Astrocyte (in vitro differentiated cells and primary cell): ENCODE results near the gene STRADB. TPM values are rescaled to one million over a fixed set of nuclear protein-coding genes. Genes with fewer than 3 reads are reported as not detected.

Source experiments
- DNase-seq: peaks from one replicate; pipeline ENCODE4 v3.0.0-alpha.2; 2010; ENCODE audit warnings: low read depth
- FAIRE-seq: peaks from 2 replicates; lab custom pipeline; 2011; peaks lifted over from hg19 to GRCh38; lab: Jason Lieb, UNC
- H2AFZ ChIP-seq: 2 replicates; pipeline ENCODE4 v1.6.0; 2012; ENCODE audit warnings: low read depth, low read length, inconsistent platforms
- H3K27ac ChIP-seq: 2 replicates; pipeline ENCODE4 v1.5.1; 2011; ENCODE audit warnings: low read depth, low read length, inconsistent platforms
- H3K27me3 ChIP-seq: 2 replicates; pipeline ENCODE4 v1.6.0; 2011; ENCODE audit warnings: low read length, inconsistent platforms; ENCODE audit not compliant: insufficient read depth
- H3K36me3 ChIP-seq: 2 replicates; pipeline ENCODE4 v1.5.1; 2011; ENCODE audit warnings: low read length, inconsistent platforms; ENCODE audit not compliant: insufficient read depth
- H3K4me1 ChIP-seq: 2 replicates; pipeline ENCODE4 v1.5.1; 2011; ENCODE audit warnings: low read length, inconsistent platforms; ENCODE audit not compliant: insufficient read depth
- H3K4me2 ChIP-seq: 2 replicates; pipeline ENCODE4 v1.6.0; 2012; ENCODE audit warnings: low read length, inconsistent platforms
- H3K4me3 ChIP-seq: 2 replicates; pipeline ENCODE4 v1.5.1; 2011; ENCODE audit warnings: low read depth, mild to moderate bottlenecking, low read length, inconsistent platforms; ENCODE audit not compliant: insufficient read depth
- H3K79me2 ChIP-seq: 2 replicates; pipeline ENCODE4 v1.6.0; 2012; ENCODE audit warnings: mild to moderate bottlenecking, low read length, inconsistent platforms; ENCODE audit not compliant: insufficient read depth
- H3K9ac ChIP-seq: 2 replicates; pipeline ENCODE4 v1.6.0; 2012; ENCODE audit warnings: mild to moderate bottlenecking, low read length, inconsistent platforms
- H3K9me3 ChIP-seq: 2 replicates; pipeline ENCODE4 v1.5.1; 2012; ENCODE audit warnings: low read depth, mild to moderate bottlenecking, low read length, inconsistent platforms; ENCODE audit not compliant: insufficient read depth
- H4K20me1 ChIP-seq: 2 replicates; pipeline ENCODE4 v1.6.0; 2012; ENCODE audit warnings: low read length, inconsistent platforms; ENCODE audit not compliant: insufficient read depth
- H3K27ac Mint-ChIP-seq: one replicate; pipeline ENCODE4 v1.8.0; 2021; ENCODE audit warnings: mild to moderate bottlenecking, mixed read lengths; ENCODE audit not compliant: unreplicated experiment
- H3K27me3 Mint-ChIP-seq: one replicate; pipeline ENCODE4 v1.8.0; 2021; ENCODE audit warnings: low read depth, mixed read lengths; ENCODE audit not compliant: unreplicated experiment
- H3K36me3 Mint-ChIP-seq: one replicate; pipeline ENCODE4 v1.8.0; 2021; ENCODE audit warnings: low read depth, mixed read lengths; ENCODE audit not compliant: unreplicated experiment
- H3K4me1 Mint-ChIP-seq: one replicate; pipeline ENCODE4 v1.8.0; 2021; ENCODE audit warnings: low read depth, mixed read lengths; ENCODE audit not compliant: unreplicated experiment
- H3K4me3 Mint-ChIP-seq: one replicate; pipeline ENCODE4 v1.8.0; 2021; ENCODE audit warnings: mild to moderate bottlenecking, moderate library complexity, mixed read lengths; ENCODE audit not compliant: unreplicated experiment
- H3K9me3 Mint-ChIP-seq: one replicate; pipeline ENCODE4 v1.8.0; 2021; ENCODE audit warnings: mild to moderate bottlenecking, mixed read lengths; ENCODE audit not compliant: unreplicated experiment
- EZH2 ChIP-seq: IDR thresholded peaks from 2 replicates; pipeline ENCODE4 v1.6.1; 2012; ENCODE audit warnings: mild to moderate bottlenecking, low read length, inconsistent platforms; ENCODE audit not compliant: insufficient read depth
- total RNA-seq: library from RNA; stranded (reverse); gene quantifications from 2 replicates; pipeline ENCODE4 v1.2.1, GENCODE V29; 2021
- TF ChIP-seq, protein P1 (sequence below): IDR thresholded peaks from 2 replicates; pipeline ENCODE4 v1.5.1; 2011; ENCODE audit warnings: low read depth, mild to moderate bottlenecking, inconsistent platforms, low read length, moderate library complexity; ENCODE audit not compliant: insufficient read depth

Gene STRADB
- total RNA-seq, 1 donor from 2014 or later, result 40.5 TPM

DNA sequence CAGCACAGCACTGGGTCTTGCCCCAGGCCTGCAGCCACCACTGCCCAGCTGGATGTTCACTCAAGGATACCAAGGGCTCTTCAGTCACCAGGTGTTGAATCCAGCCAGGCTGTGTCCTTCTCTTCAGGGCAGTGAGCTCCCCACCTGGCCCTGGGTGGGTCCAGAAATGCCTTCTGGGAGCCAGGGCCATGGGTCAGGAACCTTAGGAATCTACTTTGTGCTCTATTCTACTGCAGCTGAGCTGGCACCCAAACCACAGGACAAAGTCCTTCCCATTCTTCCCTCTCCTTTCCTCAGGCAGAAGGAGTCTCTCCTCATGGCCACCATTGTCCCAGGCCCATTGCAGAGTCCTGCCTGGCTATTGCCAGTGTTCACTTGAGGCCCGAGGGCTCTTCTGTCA lies 13.0 kb downstream of the STRADB start:
- no peak overlapping the region for H3K9ac ChIP-seq
- H3K36me3 ChIP-seq, result peaks cover 7% of the 10 kb centered on the region
- peaks cover 25% of the 10 kb centered on the region for H3K4me1 Mint-ChIP-seq
- no peak overlapping the region for H3K4me3 Mint-ChIP-seq
- H3K4me2 ChIP-seq, result no peak overlapping the region
- no peak overlapping the region for H3K4me3 ChIP-seq
- no peaks in the 10 kb centered on the region for H3K9me3 ChIP-seq
- H3K27ac Mint-ChIP-seq, result no peak overlapping the region
- H2AFZ ChIP-seq, result no peak overlapping the region
- no peaks in the 10 kb centered on the region for H3K27me3 Mint-ChIP-seq
- DNase-seq (no peak), FAIRE-seq (no peak)
- no peaks in the 10 kb centered on the region for H3K79me2 ChIP-seq
- H3K4me1 ChIP-seq, result peaks cover 20% of the 10 kb centered on the region
- TF ChIP-seq, protein P1, sequence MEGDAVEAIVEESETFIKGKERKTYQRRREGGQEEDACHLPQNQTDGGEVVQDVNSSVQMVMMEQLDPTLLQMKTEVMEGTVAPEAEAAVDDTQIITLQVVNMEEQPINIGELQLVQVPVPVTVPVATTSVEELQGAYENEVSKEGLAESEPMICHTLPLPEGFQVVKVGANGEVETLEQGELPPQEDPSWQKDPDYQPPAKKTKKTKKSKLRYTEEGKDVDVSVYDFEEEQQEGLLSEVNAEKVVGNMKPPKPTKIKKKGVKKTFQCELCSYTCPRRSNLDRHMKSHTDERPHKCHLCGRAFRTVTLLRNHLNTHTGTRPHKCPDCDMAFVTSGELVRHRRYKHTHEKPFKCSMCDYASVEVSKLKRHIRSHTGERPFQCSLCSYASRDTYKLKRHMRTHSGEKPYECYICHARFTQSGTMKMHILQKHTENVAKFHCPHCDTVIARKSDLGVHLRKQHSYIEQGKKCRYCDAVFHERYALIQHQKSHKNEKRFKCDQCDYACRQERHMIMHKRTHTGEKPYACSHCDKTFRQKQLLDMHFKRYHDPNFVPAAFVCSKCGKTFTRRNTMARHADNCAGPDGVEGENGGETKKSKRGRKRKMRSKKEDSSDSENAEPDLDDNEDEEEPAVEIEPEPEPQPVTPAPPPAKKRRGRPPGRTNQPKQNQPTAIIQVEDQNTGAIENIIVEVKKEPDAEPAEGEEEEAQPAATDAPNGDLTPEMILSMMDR, result no peak
- TF ChIP-seq EZH2, result no peak
- H4K20me1 ChIP-seq, result no peaks in the 10 kb centered on the region
- H3K27ac ChIP-seq, result no peak overlapping the region
- peaks cover 11% of the 10 kb centered on the region for H3K9me3 Mint-ChIP-seq
- H3K27me3 ChIP-seq, result no peaks in the 10 kb centered on the region
- H3K36me3 Mint-ChIP-seq, result peaks cover 30% of the 10 kb centered on the region

DNA sequence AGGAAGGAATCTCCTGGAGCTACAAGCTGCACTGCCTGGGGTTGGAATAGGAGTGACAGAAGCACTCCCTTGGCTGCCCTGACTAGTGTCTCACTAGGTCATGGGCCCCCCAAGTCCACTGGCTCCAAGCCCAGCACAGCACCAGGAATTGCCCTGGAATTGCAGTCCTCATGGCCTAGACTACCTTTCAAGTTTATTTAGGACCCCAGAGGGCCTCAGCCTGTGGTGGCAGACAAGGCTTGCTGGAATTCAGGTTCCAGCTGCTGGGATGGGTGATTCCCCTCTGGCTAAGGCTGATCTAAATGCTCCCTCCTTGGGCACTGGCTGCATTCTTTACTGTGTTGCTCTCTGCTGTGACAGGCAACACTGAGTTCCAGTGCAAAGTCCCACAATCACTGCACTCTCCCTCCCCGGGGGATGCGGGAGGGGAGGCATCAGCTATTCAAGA lies 14.0 kb downstream of the STRADB start:
- H3K27me3 Mint-ChIP-seq, result no peaks in the 10 kb centered on the region
- H3K9me3 Mint-ChIP-seq, result peaks cover 8% of the 10 kb centered on the region
- Histone ChIP-seq H3K4me2 (peak overlapping the region; percentile 44), H4K20me1 (no peaks in the 10 kb centered on the region), H3K9me3 (no peaks in the 10 kb centered on the region), H3K4me3 (no peak overlapping the region), H3K9ac (peak overlapping the region; percentile 24), H2AFZ (no peak overlapping the region), H3K27ac (no peak overlapping the region), H3K27me3 (no peaks in the 10 kb centered on the region), H3K4me1 (peaks cover 20% of the 10 kb centered on the region), H3K36me3 (peaks cover 3% of the 10 kb centered on the region), H3K79me2 (no peaks in the 10 kb centered on the region)
- DNase-seq (no peak), FAIRE-seq (peak; percentile 39)
- TF ChIP-seq EZH2, result no peak
- TF ChIP-seq, protein P1, result no peak
- H3K4me1 Mint-ChIP-seq, result peaks cover 25% of the 10 kb centered on the region
- peaks cover 28% of the 10 kb centered on the region for H3K36me3 Mint-ChIP-seq
- H3K27ac Mint-ChIP-seq, result peak overlapping the region; percentile 88
- H3K4me3 Mint-ChIP-seq, result no peak overlapping the region

DNA sequence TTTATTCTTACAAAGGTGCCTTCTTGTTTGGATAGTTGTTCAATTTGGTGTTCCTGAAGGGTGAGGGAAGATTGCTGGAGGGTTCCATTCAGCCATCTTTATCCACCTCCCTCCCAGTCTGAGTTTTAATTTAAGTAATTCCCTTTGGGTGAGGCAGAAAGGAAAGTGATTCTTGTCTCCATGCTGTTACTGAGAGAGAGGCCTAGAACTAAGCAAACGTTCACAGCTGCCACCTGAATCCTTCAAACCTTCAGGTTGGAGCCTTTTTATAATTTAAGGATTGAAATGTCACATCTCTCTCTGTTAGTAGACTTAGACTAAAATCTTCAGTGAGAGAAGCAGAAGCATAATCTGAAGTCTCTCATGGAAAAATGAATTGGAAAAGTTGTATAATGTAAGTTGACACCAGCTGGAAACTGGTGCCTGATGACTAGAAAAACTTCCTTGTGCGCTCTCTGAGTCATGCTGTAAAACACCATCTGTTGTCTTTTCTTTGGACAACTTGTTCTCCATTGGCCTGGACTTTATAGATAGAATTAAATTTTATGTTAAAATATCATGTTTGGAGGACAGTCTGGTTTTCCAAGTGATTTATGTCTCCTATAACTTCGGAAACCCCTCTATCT lies 14.6 kb downstream of the STRADB start:
- Histone ChIP-seq H3K27ac (peak overlapping the region; percentile 44), H4K20me1 (no peaks in the 10 kb centered on the region), H3K79me2 (no peaks in the 10 kb centered on the region), H3K4me2 (peak overlapping the region; percentile 44), H3K27me3 (no peaks in the 10 kb centered on the region), H3K9ac (peak overlapping the region; percentile 24), H2AFZ (no peak overlapping the region), H3K9me3 (no peaks in the 10 kb centered on the region), H3K4me3 (no peak overlapping the region), H3K4me1 (peaks cover 23% of the 10 kb centered on the region), H3K36me3 (peaks cover 3% of the 10 kb centered on the region)
- peaks cover 29% of the 10 kb centered on the region for H3K36me3 Mint-ChIP-seq
- H3K27ac Mint-ChIP-seq, result peak overlapping the region; percentile 88
- DNase-seq, result peak; percentile 79
- peaks cover 7% of the 10 kb centered on the region for H3K9me3 Mint-ChIP-seq
- TF ChIP-seq EZH2, result no peak
- TF ChIP-seq, protein P1, result no peak
- H3K27me3 Mint-ChIP-seq, result no peaks in the 10 kb centered on the region
- no peak for FAIRE-seq
- peaks cover 25% of the 10 kb centered on the region for H3K4me1 Mint-ChIP-seq
- H3K4me3 Mint-ChIP-seq, result no peak overlapping the region
